ENCODE results near the gene PRKCQ. TPM values are rescaled to one million over a fixed set of nuclear protein-coding genes. Genes with fewer than 3 reads are reported as not detected.
A peak's percentile ranks its signal among the peaks of the same experiment; 100 is the strongest.
"Not testable (repeated sequence)": the region's sequence is repeated elsewhere in the genome, so short reads cannot be mapped to it uniquely, and the experiment has no call there.

PRKCQ gene
- total RNA-seq, 4 donors from 2014 or later: 1.4 to 2.8 TPM; not detected in 2

DNA sequence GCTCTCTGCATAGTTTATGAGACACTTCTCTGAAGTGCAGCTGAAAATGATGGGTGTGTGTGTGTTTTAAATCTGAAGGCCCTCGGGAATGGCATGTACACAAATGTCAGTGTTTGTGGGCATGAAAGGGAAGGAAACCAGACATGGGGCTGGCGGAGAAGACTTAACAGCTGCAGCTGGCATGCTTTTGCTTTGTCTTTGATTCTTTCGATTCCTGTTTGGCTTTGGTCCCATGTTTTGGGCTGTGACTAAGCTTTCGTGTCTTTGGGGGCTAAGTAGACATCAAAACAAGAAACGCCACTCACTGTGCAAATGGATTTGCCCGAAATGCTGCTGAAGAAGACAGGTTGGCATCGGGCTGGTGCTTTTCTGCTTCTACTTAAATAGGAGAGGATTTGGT is 198.0 kb downstream of the PRKCQ start:
- Histone ChIP-seq H3K36me3 (no peaks in the 10 kb centered on the region), H3K27ac (peak overlapping the region; percentile 22 to 80), H3K27me3 (no peaks in the 10 kb centered on the region), H3K4me3 (no peak overlapping the region), H3K4me1 (no peaks in the 10 kb centered on the region), H3K9me3 (no peaks in the 10 kb centered on the region)
- no peak for DNase-seq
- intact Hi-C loops (cut with DNase I; ENCODE audit: low total_unique reads): no loop called here
- TF ChIP-seq POLR2A (IDR thresholded peaks at IDR 0.05): no peak
- TF ChIP-seq, protein P1, sequence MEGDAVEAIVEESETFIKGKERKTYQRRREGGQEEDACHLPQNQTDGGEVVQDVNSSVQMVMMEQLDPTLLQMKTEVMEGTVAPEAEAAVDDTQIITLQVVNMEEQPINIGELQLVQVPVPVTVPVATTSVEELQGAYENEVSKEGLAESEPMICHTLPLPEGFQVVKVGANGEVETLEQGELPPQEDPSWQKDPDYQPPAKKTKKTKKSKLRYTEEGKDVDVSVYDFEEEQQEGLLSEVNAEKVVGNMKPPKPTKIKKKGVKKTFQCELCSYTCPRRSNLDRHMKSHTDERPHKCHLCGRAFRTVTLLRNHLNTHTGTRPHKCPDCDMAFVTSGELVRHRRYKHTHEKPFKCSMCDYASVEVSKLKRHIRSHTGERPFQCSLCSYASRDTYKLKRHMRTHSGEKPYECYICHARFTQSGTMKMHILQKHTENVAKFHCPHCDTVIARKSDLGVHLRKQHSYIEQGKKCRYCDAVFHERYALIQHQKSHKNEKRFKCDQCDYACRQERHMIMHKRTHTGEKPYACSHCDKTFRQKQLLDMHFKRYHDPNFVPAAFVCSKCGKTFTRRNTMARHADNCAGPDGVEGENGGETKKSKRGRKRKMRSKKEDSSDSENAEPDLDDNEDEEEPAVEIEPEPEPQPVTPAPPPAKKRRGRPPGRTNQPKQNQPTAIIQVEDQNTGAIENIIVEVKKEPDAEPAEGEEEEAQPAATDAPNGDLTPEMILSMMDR (IDR thresholded peaks at IDR 0.05): no peak

DNA sequence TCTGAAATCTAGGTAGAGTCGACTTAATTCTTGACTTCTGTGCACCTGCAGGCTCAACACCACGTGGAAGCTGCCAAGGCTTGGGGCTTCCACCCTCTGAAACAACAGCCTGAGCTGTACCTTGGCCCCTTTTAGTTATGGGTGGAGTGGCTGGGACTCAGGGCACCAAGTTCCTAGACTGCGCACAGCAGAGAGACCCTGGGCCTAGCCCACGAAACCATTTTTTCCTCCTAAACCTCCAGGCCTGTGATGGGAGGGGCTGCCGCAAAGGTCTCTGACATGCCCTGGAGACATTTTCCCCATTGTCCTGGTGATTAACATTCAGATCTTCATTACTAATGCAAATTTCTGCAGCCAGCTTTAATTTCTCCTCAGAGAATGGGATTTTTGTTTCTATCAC is 199.6 kb downstream of the PRKCQ start:
- H3K4me3 ChIP-seq; H3K9me3 ChIP-seq; H3K27ac ChIP-seq; H3K4me1 ChIP-seq; DNase-seq; H3K27me3 ChIP-seq; intact Hi-C loops (cut with DNase I; ENCODE audit: low total_unique reads); H3K36me3 ChIP-seq: not testable (repeated sequence)

DNA sequence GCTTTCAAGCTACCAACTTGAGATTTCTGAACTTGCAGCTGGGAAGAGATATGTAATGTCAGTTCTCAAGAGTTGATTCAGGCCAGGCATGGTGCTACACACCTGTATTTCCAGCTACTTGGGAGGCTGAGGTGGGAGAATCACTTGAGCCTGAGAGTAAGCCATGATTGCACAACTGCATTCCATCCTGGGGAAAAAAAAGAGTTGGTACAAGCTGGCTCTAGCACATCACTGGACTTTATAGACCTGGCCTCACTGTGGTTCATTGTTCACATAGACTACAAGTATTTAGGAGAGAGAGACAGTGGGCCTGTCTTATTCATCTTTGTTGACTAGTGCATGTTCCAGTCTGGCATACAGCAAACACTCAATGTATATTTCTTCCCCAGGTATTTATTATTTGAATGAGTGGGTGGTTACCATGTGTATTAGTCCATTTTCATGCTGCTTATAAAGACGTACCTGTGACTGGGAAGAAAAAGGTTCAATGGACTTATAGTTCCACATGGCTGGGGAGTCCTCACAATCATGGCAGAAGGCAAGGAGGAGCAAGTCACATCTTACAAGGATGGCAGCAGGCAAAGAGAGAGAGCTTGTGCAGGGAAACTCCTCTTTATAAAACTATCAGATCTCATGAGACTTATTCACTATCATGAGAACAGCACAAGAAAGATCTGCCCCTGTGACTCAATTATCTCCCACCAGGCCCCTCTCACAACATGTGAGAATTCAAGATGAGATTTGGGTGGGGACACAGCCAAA is 200.9 kb downstream of the PRKCQ start:
- DNase-seq: no peak
- TF ChIP-seq POLR2A (IDR thresholded peaks at IDR 0.05): no peak
- TF ChIP-seq, protein P1 (IDR thresholded peaks at IDR 0.05): no peak
- no peaks in the 10 kb centered on the region for H3K27me3 ChIP-seq
- no peaks in the 10 kb centered on the region for H3K36me3 ChIP-seq
- no peak overlapping the region for H3K4me3 ChIP-seq
- no peaks in the 10 kb centered on the region for H3K9me3 ChIP-seq
- no peak overlapping the region for H3K27ac ChIP-seq
- no peaks in the 10 kb centered on the region for H3K4me1 ChIP-seq
- intact Hi-C loops (cut with DNase I; ENCODE audit: low total_unique reads): no loop called here

Measured in uterus (tissue), 4 donors.